Natural killer cell (primary cell): ENCODE measurements around the gene IL1RL1. TPM values are rescaled to one million over a fixed set of nuclear protein-coding genes. Genes with fewer than 3 reads are reported as not detected.

Experiments
- ATAC-seq, 3 donors: fragments of 150-1000 bp in 2 of 3; fragments of 200-7000 bp in 1 of 3; cut with Tn5 transposase; 1 replicate in 1 of 3; 2 replicates in 2 of 3; pipeline ENCODE4 v1.10.0; 2021; ENCODE audit warnings: mild to moderate bottlenecking in 2 of 3, moderate library complexity in 2 of 3
- DNase-seq, 2 donors: peaks; one replicate each; pipeline versions ENCODE4 v3.0.0 to v3.0.0-alpha.2; 2013 to 2021; ENCODE audit warnings: mixed read lengths in 1 of 2
- H3K27ac ChIP-seq: one replicate; pipeline ENCODE4 v1.5.1; 2013; ENCODE audit warnings: mild to moderate bottlenecking, low read length
- H3K27me3 ChIP-seq: one replicate; pipeline ENCODE4 v1.6.1; 2013; ENCODE audit warnings: low read length; ENCODE audit not compliant: control insufficient read depth, insufficient read depth
- H3K36me3 ChIP-seq: one replicate; pipeline ENCODE4 v1.6.1; 2013; ENCODE audit warnings: low read length; ENCODE audit not compliant: control insufficient read depth, insufficient read depth
- H3K4me1 ChIP-seq: one replicate; pipeline ENCODE4 v1.6.1; 2013; ENCODE audit warnings: low read length; ENCODE audit not compliant: control insufficient read depth, insufficient read depth
- H3K4me3 ChIP-seq: one replicate; pipeline ENCODE4 v1.5.1; 2013; ENCODE audit warnings: low read length
- H3K9me3 ChIP-seq: one replicate; pipeline ENCODE4 v1.6.1; 2013; ENCODE audit warnings: low read length; ENCODE audit not compliant: control insufficient read depth, insufficient read depth
- H3K27ac Mint-ChIP-seq, 2 donors: one replicate each; pipeline ENCODE4 v1.8.0; 2022; ENCODE audit warnings: mild to moderate bottlenecking in 2 of 2, mixed read lengths in 2 of 2, moderate library complexity in 1 of 2
- H3K27me3 Mint-ChIP-seq, 2 donors: one replicate each; pipeline ENCODE4 v1.8.0; 2022; ENCODE audit warnings: low read depth in 2 of 2, mixed read lengths in 2 of 2
- H3K36me3 Mint-ChIP-seq: one replicate; pipeline ENCODE4 v1.8.0; 2022; ENCODE audit warnings: mixed read lengths
- H3K4me1 Mint-ChIP-seq, 2 donors: one replicate each; pipeline ENCODE4 v1.8.0; 2022; ENCODE audit warnings: mixed read lengths in 2 of 2
- H3K4me3 Mint-ChIP-seq: one replicate; pipeline ENCODE4 v1.8.0; 2022; ENCODE audit warnings: mild to moderate bottlenecking, moderate library complexity, mixed read lengths
- H3K9me3 Mint-ChIP-seq, 2 donors: one replicate each; pipeline ENCODE4 v1.8.0; 2022; ENCODE audit warnings: mixed read lengths in 2 of 2
- CTCF ChIP-seq: fragments of 200-600 bp; IDR thresholded peaks from one replicate; pipeline ENCODE4 v1.8.0; 2022; ENCODE audit warnings: antibody characterized with exemption
- WGBS: methylation state at CpG from one replicate; pipeline ENCODE4 v1.1.7; 2013; ENCODE audit warnings: missing lambda C conversion rate; ENCODE audit not compliant: insufficient coverage; 5-methylcytosine and 5-hydroxymethylcytosine counted together
- intact Hi-C: fragments of 100-400 bp; cut with micrococcal nuclease; formaldehyde crosslinking; loops from one replicate; pipeline ENCODE4 v1.14.2; 2022
- total RNA-seq, 4 donors: library from RNA; stranded (reverse); fragments of 120-200 nt in 1 of 4; gene quantifications; one replicate each; pipeline versions ENCODE4 v1.2.3 to v1.2.4, GENCODE V29; 2013 to 2022

The IL1RL1 gene
- total RNA-seq, 3 donors from 2014 or later (not counting 1 experiment from before 2014, with no cell fraction given): 0.49 to 68.1 (median 2.2) TPM

GRCh38 chr2:102266204-102266603 is 45.2 kb upstream of the IL1RL1 start:
- TF ChIP-seq CTCF: no peak
- ATAC-seq: no peak
- WGBS: 90% methylated on average over 1 of the region's 1 CpG
- Mint-ChIP-seq H3K4me3 (no peak overlapping the region), H3K9me3 (no peaks in the 10 kb centered on the region), H3K36me3 (no peaks in the 10 kb centered on the region), H3K4me1 (peaks cover 16 to 23% of the 10 kb centered on the region in 2 donors), H3K27ac (no peak overlapping the region), H3K27me3 (peaks cover 0 to 8% of the 10 kb centered on the region in 2 donors)
- Histone ChIP-seq H3K27me3 (no peaks in the 10 kb centered on the region), H3K36me3 (no peaks in the 10 kb centered on the region), H3K4me3 (no peak overlapping the region), H3K27ac (no peak overlapping the region), H3K4me1 (peaks cover 43% of the 10 kb centered on the region), H3K9me3 (no peaks in the 10 kb centered on the region)
- no peak for DNase-seq
- intact Hi-C loops: no loop called here

GRCh38 chr2:102267774-102268173 is 43.6 kb upstream of the IL1RL1 start:
- Histone ChIP-seq H3K27ac (no peak overlapping the region), H3K9me3 (no peaks in the 10 kb centered on the region), H3K4me3 (no peak overlapping the region), H3K4me1 (peaks cover 34% of the 10 kb centered on the region), H3K36me3 (no peaks in the 10 kb centered on the region), H3K27me3 (no peaks in the 10 kb centered on the region)
- H3K9me3 Mint-ChIP-seq: no peaks in the 10 kb centered on the region
- no peaks in the 10 kb centered on the region for H3K36me3 Mint-ChIP-seq
- TF ChIP-seq CTCF: no peak
- H3K27me3 Mint-ChIP-seq: peaks cover 0 to 10% of the 10 kb centered on the region in 2 donors
- intact Hi-C loops: no loop called here
- DNase-seq (no peak), ATAC-seq (no peak)
- 90% methylated on average over 6 of the region's 6 CpGs for WGBS
- peaks cover 23 to 36% of the 10 kb centered on the region in 2 donors for H3K4me1 Mint-ChIP-seq
- H3K4me3 Mint-ChIP-seq: no peak overlapping the region
- no peak overlapping the region for H3K27ac Mint-ChIP-seq

GRCh38 chr2:102268510-102269199 is 42.7 kb upstream of the IL1RL1 start:
- Histone ChIP-seq H3K4me1 (peaks cover 25% of the 10 kb centered on the region), H3K27ac (no peak overlapping the region), H3K9me3 (no peaks in the 10 kb centered on the region), H3K27me3 (no peaks in the 10 kb centered on the region), H3K36me3 (no peaks in the 10 kb centered on the region), H3K4me3 (no peak overlapping the region)
- H3K9me3 Mint-ChIP-seq: no peaks in the 10 kb centered on the region
- TF ChIP-seq CTCF: no peak
- intact Hi-C loops: no loop called here
- 96% methylated on average over 4 of the region's 4 CpGs for WGBS
- peaks cover 20 to 34% of the 10 kb centered on the region in 2 donors for H3K4me1 Mint-ChIP-seq
- DNase-seq: no peak
- H3K36me3 Mint-ChIP-seq: no peaks in the 10 kb centered on the region
- peaks cover 0 to 12% of the 10 kb centered on the region in 2 donors for H3K27me3 Mint-ChIP-seq
- H3K4me3 Mint-ChIP-seq: no peak overlapping the region
- ATAC-seq: no peak
- no peak overlapping the region for H3K27ac Mint-ChIP-seq

- no peak for TF ChIP-seq CTCF
- no peaks in the 10 kb centered on the region for H3K9me3 ChIP-seq
- Mint-ChIP-seq H3K36me3 (no peaks in the 10 kb centered on the region), H3K9me3 (no peaks in the 10 kb centered on the region), H3K27ac (no peak overlapping the region), H3K4me1 (peaks cover 15 to 29% of the 10 kb centered on the region in 2 donors), H3K27me3 (peaks cover 0 to 12% of the 10 kb centered on the region in 2 donors), H3K4me3 (no peak overlapping the region)
- no peaks in the 10 kb centered on the region for H3K36me3 ChIP-seq
- ATAC-seq (no peak), DNase-seq (no peak)
- intact Hi-C loops: no loop called here
- H3K27me3 ChIP-seq: no peaks in the 10 kb centered on the region
- 84% methylated on average over 4 of the region's 4 CpGs for WGBS
- peaks cover 20% of the 10 kb centered on the region for H3K4me1 ChIP-seq
- no peak overlapping the region for H3K4me3 ChIP-seq
- no peak overlapping the region for H3K27ac ChIP-seq
These were observed 42.2 kb upstream of the IL1RL1 start for GRCh38 chr2:102269200-102269524.
